Upper lobe of left lung (tissue), 6 donors: Measurements from ENCODE around the gene ACSS2. TPM values are rescaled to one million over a fixed set of nuclear protein-coding genes. Genes with fewer than 3 reads are reported as not detected.

Source experiments
- ATAC-seq, 2 donors: fragments of 200-7000 bp; cut with Tn5 transposase; one replicate each; pipeline ENCODE4 v1.9.1; 2022; ENCODE audit warnings: mild to moderate bottlenecking in 2 of 2, moderate library complexity in 2 of 2; ENCODE audit not compliant: low FRiP score in 2 of 2
- DNase-seq, 2 donors: peaks; one replicate each; pipeline ENCODE4 v3.0.0-alpha.2; 2019 to 2020
- H3K27ac ChIP-seq, 4 donors: fragments of 200-600 bp; sonication (generic); one replicate each; pipeline ENCODE4 v1.5.1; 2016 to 2019
- H3K27me3 ChIP-seq, 4 donors: fragments of 200-600 bp; sonication (generic); one replicate each; pipeline ENCODE4 v1.5.1; 2017 to 2019
- H3K36me3 ChIP-seq, 4 donors: fragments of 200-600 bp; sonication (generic); one replicate each; pipeline ENCODE4 v1.5.1; 2016 to 2019
- H3K4me1 ChIP-seq, 4 donors: fragments of 200-600 bp; sonication (generic); one replicate each; pipeline ENCODE4 v1.5.1; 2018 to 2019
- H3K4me3 ChIP-seq, 4 donors: fragments of 200-600 bp; sonication (generic); one replicate each; pipeline ENCODE4 v1.5.1; 2017 to 2019; ENCODE audit warnings: mild to moderate bottlenecking in 2 of 4, moderate library complexity in 1 of 4
- H3K9me3 ChIP-seq, 4 donors: fragments of 200-600 bp; sonication (generic); one replicate each; pipeline ENCODE4 v1.5.1; 2018 to 2019
- CTCF ChIP-seq, 6 experiments: fragments of 450-650 bp in 4 of 6; fragments of 200-600 bp in 2 of 6; sonication (generic) in 2 of 6; IDR thresholded peaks; one replicate each; pipeline ENCODE4 v1.5.1; 2016 to 2019; ENCODE audit warnings: antibody characterized with exemption in 6 of 6
- EP300 ChIP-seq, 4 donors: sonication (generic); formaldehyde crosslinking; IDR thresholded peaks; one replicate each; pipeline ENCODE4 v1.5.1; 2017; ENCODE audit warnings: antibody characterized with exemption in 4 of 4, control low read depth in 2 of 4
- POLR2A ChIP-seq, 4 donors: fragments of 450-650 bp; IDR thresholded peaks; one replicate each; pipeline ENCODE4 v1.5.1; 2016 to 2017; ENCODE audit warnings: antibody characterized with exemption in 4 of 4, mild to moderate bottlenecking in 2 of 4
- POLR2AphosphoS5 ChIP-seq, 2 donors: sonication (generic); formaldehyde crosslinking; IDR thresholded peaks; one replicate each; pipeline ENCODE4 v1.5.1; 2017; ENCODE audit warnings: antibody characterized with exemption in 2 of 2
- WGBS, 2 donors: methylation state at CpG; one replicate each; pipeline ENCODE4 v1.1.5; 2017 to 2018; 5-methylcytosine and 5-hydroxymethylcytosine counted together
- total RNA-seq, 6 donors: library from RNA; depleted of rRNA in 4 of 6; stranded (reverse); fragments of >200 nt in 4 of 6; gene quantifications; one replicate each; pipeline versions ENCODE4 v1.1.0 to v1.2.1, GENCODE V29; 2016 to 2021
- donor health status: DM: no; HTN: no; CAD: no; lungs with moderate emphysema.
- donor health status: DM: no; HTN: yes; CAD: no; lungs with severe emphysema.

ACSS2 gene
- total RNA-seq, 6 donors from 2014 or later = 110 to 377 (median 203) TPM

GRCh38 chr20:34915131-34915530, 38.7 kb downstream of the ACSS2 start:
- peaks cover 0 to 43% (median 10%) of the 10 kb centered on the region in 4 donors for H3K36me3 ChIP-seq
- H3K27me3 ChIP-seq = no peaks in the 10 kb centered on the region
- no peak for DNase-seq
- no peak overlapping the region for H3K4me3 ChIP-seq
- H3K27ac ChIP-seq = no peak overlapping the region
- H3K4me1 ChIP-seq = no peaks in the 10 kb centered on the region
- TF ChIP-seq POLR2A (IDR thresholded peaks at IDR 0.05) = no peak
- no peak for TF ChIP-seq CTCF (IDR thresholded peaks at IDR 0.05)
- no peak for TF ChIP-seq POLR2AphosphoS5 (IDR thresholded peaks at IDR 0.05)
- no peak for TF ChIP-seq EP300 (IDR thresholded peaks at IDR 0.05)
- 91 to 97% methylated on average over 4 of the region's 4 CpGs for WGBS, 2 donors
- ATAC-seq = no peak
- no peaks in the 10 kb centered on the region for H3K9me3 ChIP-seq

- TF ChIP-seq POLR2AphosphoS5 (IDR thresholded peaks at IDR 0.05) = no peak
- no peak for TF ChIP-seq POLR2A (IDR thresholded peaks at IDR 0.05)
- no peak for TF ChIP-seq EP300 (IDR thresholded peaks at IDR 0.05)
- TF ChIP-seq CTCF (IDR thresholded peaks at IDR 0.05) = no peak
- H3K27me3 ChIP-seq = no peaks in the 10 kb centered on the region
- DNase-seq (no peak), ATAC-seq (no peak)
- H3K27ac ChIP-seq = no peak overlapping the region
- H3K9me3 ChIP-seq = no peaks in the 10 kb centered on the region
- WGBS, 2 donors = 92 to 93% methylated on average over 4 of the region's 4 CpGs
- no peak overlapping the region for H3K4me3 ChIP-seq
- peaks cover 0 to 51% (median 17%) of the 10 kb centered on the region in 4 donors for H3K36me3 ChIP-seq
- H3K4me1 ChIP-seq = peaks cover 0 to under 1% (median 0%) of the 10 kb centered on the region in 4 donors
Observed at GRCh38 chr20:34915749-34916455, 39.5 kb downstream of the ACSS2 start.

GRCh38 chr20:34916774-34917354, 40.5 kb downstream of the ACSS2 start:
- WGBS, 2 donors = 72 to 79% methylated on average over 2 of the region's 2 CpGs
- no peak for TF ChIP-seq POLR2AphosphoS5 (IDR thresholded peaks at IDR 0.05)
- no peak for TF ChIP-seq CTCF (IDR thresholded peaks at IDR 0.05)
- TF ChIP-seq POLR2A (IDR thresholded peaks at IDR 0.05) = no peak
- no peak for TF ChIP-seq EP300 (IDR thresholded peaks at IDR 0.05)
- DNase-seq = no peak
- ATAC-seq = no peak
- Histone ChIP-seq H3K27ac (no peak overlapping the region), H3K9me3 (no peaks in the 10 kb centered on the region), H3K4me3 (no peak overlapping the region), H3K27me3 (no peaks in the 10 kb centered on the region), H3K36me3 (peaks cover 0 to 60% (median 24%) of the 10 kb centered on the region in 4 donors), H3K4me1 (peaks cover 0 to 10% (median 0%) of the 10 kb centered on the region in 4 donors)

GRCh38 chr20:34920055-34920454, 43.6 kb downstream of the ACSS2 start:
- Histone ChIP-seq H3K4me3 (no peak overlapping the region), H3K4me1 (peaks cover 5 to 17% (median 8%) of the 10 kb centered on the region in 4 donors), H3K27ac (no peak overlapping the region), H3K9me3 (no peaks in the 10 kb centered on the region), H3K27me3 (no peaks in the 10 kb centered on the region), H3K36me3 (peaks cover 3 to 75% (median 32%) of the 10 kb centered on the region in 4 donors)
- TF ChIP-seq POLR2AphosphoS5 (IDR thresholded peaks at IDR 0.05) = no peak
- no peak for TF ChIP-seq EP300 (IDR thresholded peaks at IDR 0.05)
- TF ChIP-seq POLR2A (IDR thresholded peaks at IDR 0.05) = no peak
- TF ChIP-seq CTCF (IDR thresholded peaks at IDR 0.05) = no peak
- DNase-seq (no peak), ATAC-seq (no peak)
